HEK293T (cell line): ENCODE data around the gene MSRB3.
"Not testable (repeated sequence)": the region's sequence is repeated elsewhere in the genome, so short reads cannot be mapped to it uniquely, and the experiment has no call there.

Experiments
- CTCF ChIA-PET: fragments of 350-600 bp; formaldehyde crosslinking; extraction: SDS; loops from one replicate; lab custom pipeline; 2021; ENCODE audit warnings: antibody characterized with exemption, inconsistent platforms; lab: Yijun Ruan, JAX
- POLR2A ChIA-PET: fragments of 350-600 bp; formaldehyde crosslinking; extraction: SDS; loops from one replicate; lab custom pipeline; 2020; ENCODE audit warnings: antibody characterized with exemption, inconsistent platforms; lab: Yijun Ruan, JAX
- DNase-seq: peaks from one replicate; pipeline ENCODE4 v3.0.0; 2012; ENCODE audit warnings: mixed read lengths; ENCODE audit errors: extremely low spot score
- ARNT ChIP-seq: fragments of 450-650 bp; IDR thresholded peaks from 2 replicates; pipeline ENCODE4 v1.6.1; 2017; ENCODE audit warnings: mild to moderate bottlenecking
- BHLHE40 ChIP-seq: fragments of 450-650 bp; IDR thresholded peaks from 2 replicates; pipeline ENCODE4 v1.6.1; 2016; ENCODE audit warnings: mild to moderate bottlenecking, moderate library complexity, borderline replicate concordance
- CTBP1 ChIP-seq: fragments of 450-650 bp; IDR thresholded peaks from 2 replicates; pipeline ENCODE4 v1.6.1; 2016; ENCODE audit warnings: borderline replicate concordance
- ELF4 ChIP-seq: fragments of 450-650 bp; IDR thresholded peaks from 2 replicates; pipeline ENCODE4 v1.6.1; 2017; ENCODE audit warnings: antibody characterized with exemption
- FOXA1 ChIP-seq: fragments of 450-650 bp; IDR thresholded peaks from 2 replicates; pipeline ENCODE4 v1.6.1; 2016; ENCODE audit warnings: mild to moderate bottlenecking
- FOXK2 ChIP-seq: fragments of 450-650 bp; IDR thresholded peaks from 2 replicates; pipeline ENCODE4 v1.6.1; 2016; ENCODE audit warnings: mild to moderate bottlenecking
- FOXM1 ChIP-seq: fragments of 450-650 bp; IDR thresholded peaks from 2 replicates; pipeline ENCODE4 v1.6.1; 2017; ENCODE audit warnings: mild to moderate bottlenecking, borderline replicate concordance
- HDGF ChIP-seq: fragments of 450-650 bp; IDR thresholded peaks from 2 replicates; pipeline ENCODE4 v1.6.1; 2017; ENCODE audit warnings: antibody characterized with exemption, borderline replicate concordance
- L3MBTL2 ChIP-seq: fragments of 450-650 bp; conservative IDR thresholded peaks from 2 replicates; pipeline ENCODE4 v1.6.1; 2016; ENCODE audit warnings: mild to moderate bottlenecking
- LEF1 ChIP-seq: fragments of 450-650 bp; IDR thresholded peaks from 2 replicates; pipeline ENCODE4 v1.6.1; 2017; ENCODE audit warnings: mild to moderate bottlenecking, borderline replicate concordance
- NFRKB ChIP-seq: fragments of 450-650 bp; IDR thresholded peaks from 2 replicates; pipeline ENCODE4 v1.6.1; 2016; ENCODE audit warnings: mild to moderate bottlenecking, moderate library complexity
- PKNOX1 ChIP-seq: fragments of 450-650 bp; IDR thresholded peaks from 2 replicates; pipeline ENCODE4 v1.6.1; 2016
- SP1 ChIP-seq: fragments of 450-650 bp; IDR thresholded peaks from 2 replicates; pipeline ENCODE4 v1.6.1; 2017
- SUZ12 ChIP-seq: fragments of 450-650 bp; IDR thresholded peaks from 2 replicates; pipeline ENCODE4 v1.6.1; 2016; ENCODE audit warnings: mild to moderate bottlenecking
- TARDBP ChIP-seq: fragments of 450-650 bp; IDR thresholded peaks from 2 replicates; pipeline ENCODE4 v1.6.1; 2016
- ZNF384 ChIP-seq: fragments of 450-650 bp; IDR thresholded peaks from 2 replicates; pipeline ENCODE4 v1.6.1; 2016

MSRB3 gene

GRCh38 chr12:65313719-65314317 is 35.3 kb downstream of the MSRB3 start:
- ChIA-PET POLR2A (no interaction called here), CTCF (no interaction called here)
- no peak for DNase-seq
- TF ChIP-seq FOXK2 (no peak), SP1 (no peak), PKNOX1 (no peak), CTBP1 (no peak), NFRKB (no peak), ZNF384 (no peak), LEF1 (no peak), ARNT (no peak), TARDBP (no peak), HDGF (no peak), ELF4 (no peak), SUZ12 (no peak), L3MBTL2 (no peak), FOXA1 (no peak), FOXM1 (no peak), BHLHE40 (no peak)

GRCh38 chr12:65315238-65315637 is 36.8 kb downstream of the MSRB3 start:
- CTCF ChIA-PET, POLR2A ChIA-PET, DNase-seq: not testable (repeated sequence)

GRCh38 chr12:65318186-65318685 is 39.8 kb downstream of the MSRB3 start:
- CTCF ChIA-PET: no interaction called here
- no peak for TF ChIP-seq PKNOX1
- no peak for TF ChIP-seq FOXA1
- no peak for TF ChIP-seq ELF4
- TF ChIP-seq L3MBTL2: no peak
- TF ChIP-seq BHLHE40: no peak
- TF ChIP-seq ZNF384: no peak
- no peak for TF ChIP-seq CTBP1
- TF ChIP-seq FOXM1: no peak
- no peak for TF ChIP-seq NFRKB
- TF ChIP-seq ARNT: no peak
- TF ChIP-seq HDGF: no peak
- no peak for TF ChIP-seq SUZ12
- TF ChIP-seq LEF1: no peak
- no peak for TF ChIP-seq SP1
- TF ChIP-seq FOXK2: no peak
- no peak for TF ChIP-seq TARDBP

GRCh38 chr12:65319688-65320200 is 41.3 kb downstream of the MSRB3 start:
- TF ChIP-seq NFRKB: no peak
- no peak for TF ChIP-seq FOXA1
- TF ChIP-seq LEF1: no peak
- TF ChIP-seq FOXM1: no peak
- TF ChIP-seq SP1: no peak
- no peak for TF ChIP-seq HDGF
- no peak for TF ChIP-seq ZNF384
- no peak for TF ChIP-seq PKNOX1
- TF ChIP-seq FOXK2: no peak

More at GRCh38 chr12:65318186-65318685, 39.8 kb downstream of the MSRB3 start:
- POLR2A ChIA-PET: no interaction called here
- DNase-seq: no peak

GRCh38 chr12:65323070-65323469 is 44.6 kb downstream of the MSRB3 start:
- TF ChIP-seq BHLHE40: no peak
- no peak for TF ChIP-seq LEF1
- no peak for TF ChIP-seq SP1
- TF ChIP-seq FOXM1: no peak
- TF ChIP-seq PKNOX1: no peak
- no peak for TF ChIP-seq ZNF384
- TF ChIP-seq FOXK2: no peak
- no peak for TF ChIP-seq L3MBTL2
- TF ChIP-seq SUZ12: no peak
- no peak for TF ChIP-seq FOXA1
- TF ChIP-seq CTBP1: no peak
- no peak for TF ChIP-seq TARDBP
- no peak for TF ChIP-seq ELF4
- TF ChIP-seq ARNT: no peak
- no peak for TF ChIP-seq HDGF
- TF ChIP-seq NFRKB: no peak
- ChIA-PET POLR2A (no interaction called here), CTCF (no interaction called here)
- no peak for DNase-seq

More at GRCh38 chr12:65319688-65320200, 41.3 kb downstream of the MSRB3 start:
- ChIA-PET CTCF (no interaction called here), POLR2A (no interaction called here)
- DNase-seq: no peak

GRCh38 chr12:65324056-65324455 is 45.6 kb downstream of the MSRB3 start:
- DNase-seq: no peak
- ChIA-PET POLR2A (no interaction called here), CTCF (no interaction called here)
- TF ChIP-seq LEF1: no peak
- no peak for TF ChIP-seq ZNF384
- TF ChIP-seq BHLHE40: no peak
- no peak for TF ChIP-seq PKNOX1
- no peak for TF ChIP-seq ELF4
- no peak for TF ChIP-seq FOXK2
- no peak for TF ChIP-seq SP1
- no peak for TF ChIP-seq L3MBTL2
- no peak for TF ChIP-seq NFRKB
- TF ChIP-seq CTBP1: no peak
- TF ChIP-seq ARNT: no peak
- TF ChIP-seq SUZ12: no peak
- TF ChIP-seq TARDBP: no peak
- no peak for TF ChIP-seq HDGF
- TF ChIP-seq FOXA1: no peak
- no peak for TF ChIP-seq FOXM1
